HG03103 (cell line): Measurements from ENCODE around the gene HBE1.
A peak's percentile ranks its signal among the peaks of the same experiment; 100 is the strongest.
"Not testable (repeated sequence)": the region's sequence is repeated elsewhere in the genome, so short reads cannot be mapped to it uniquely, and the experiment has no call there.

ENCODE experiments used
- ATAC-seq: cut with Tn5 transposase; IDR thresholded peaks from one replicate; pipeline ENCODE4 v1.9.1; 2021; ENCODE audit warnings: low read depth; ENCODE audit not compliant: unreplicated experiment

HBE1 gene

GRCh38 chr11:5269715-5270147 lies at the start of gene HBE1:
Gene HBE1 (minus strand): TSS chr11:5269945. CDS start chr11:5269890, 55 bp downstream.
- no peak for ATAC-seq

GRCh38 chr11:5317292-5317691 lies 47.5 kb upstream of the HBE1 start:
- ATAC-seq, result no peak

GRCh38 chr11:5313326-5314023 lies 43.7 kb upstream of the HBE1 start:
- ATAC-seq, result not testable (repeated sequence)

- no peak for ATAC-seq
Observed at GRCh38 chr11:5310423-5310822, 40.7 kb upstream of the HBE1 start.

GRCh38 chr11:5307256-5308019 lies 37.7 kb upstream of the HBE1 start:
- ATAC-seq, result no peak

- no peak for ATAC-seq
Observed at GRCh38 chr11:5304046-5304445, 34.3 kb upstream of the HBE1 start.

- ATAC-seq, result no peak
Observed at GRCh38 chr11:5303626-5304025, 33.9 kb upstream of the HBE1 start.

GRCh38 chr11:5301846-5302245 lies 32.1 kb upstream of the HBE1 start, which contains the start of gene OR51B4:
Gene OR51B4 (minus strand): TSS chr11:5301946. CDS start chr11:5301946, 0 bp downstream.
- ATAC-seq, result no peak

- ATAC-seq, result no peak
Observed at GRCh38 chr11:5300251-5300650, 30.5 kb upstream of the HBE1 start.

GRCh38 chr11:5298451-5298850 lies 28.7 kb upstream of the HBE1 start:
- ATAC-seq, result no peak

- ATAC-seq, result no peak
Observed at GRCh38 chr11:5297721-5298323, 28.1 kb upstream of the HBE1 start.

- not testable (repeated sequence) for ATAC-seq
Observed at GRCh38 chr11:5294342-5294995, 24.7 kb upstream of the HBE1 start.

- ATAC-seq, result no peak
Observed at GRCh38 chr11:5293028-5293427, 23.3 kb upstream of the HBE1 start.

GRCh38 chr11:5291207-5291838 lies 21.6 kb upstream of the HBE1 start:
- ATAC-seq, result peak; percentile 98

- ATAC-seq, result no peak
Observed at GRCh38 chr11:5290106-5290505, 20.4 kb upstream of the HBE1 start.

GRCh38 chr11:5289696-5290095 lies 20.0 kb upstream of the HBE1 start:
- ATAC-seq, result no peak

GRCh38 chr11:5288906-5289550 lies 19.3 kb upstream of the HBE1 start:
- ATAC-seq, result no peak

GRCh38 chr11:5288108-5288905 lies 18.6 kb upstream of the HBE1 start:
- ATAC-seq, result no peak

- no peak for ATAC-seq
Observed at GRCh38 chr11:5286901-5287300, 17.2 kb upstream of the HBE1 start.
